Testis (tissue), 3 donors: ENCODE results near the gene WDR75. TPM values are rescaled to one million over a fixed set of nuclear protein-coding genes. Genes with fewer than 3 reads are reported as not detected.
A peak's percentile ranks its signal among the peaks of the same experiment; 100 is the strongest.

Source experiments
- DNase-seq: peaks from one replicate; pipeline ENCODE4 v3.0.0-alpha.2; 2019
- H3K27ac ChIP-seq, 2 donors: fragments of 200-600 bp; sonication (generic); one replicate each; pipeline ENCODE4 v1.5.1; 2019
- H3K27me3 ChIP-seq: fragments of 200-600 bp; sonication (generic); one replicate; pipeline ENCODE4 v1.5.1; 2019
- H3K36me3 ChIP-seq: fragments of 200-600 bp; sonication (generic); one replicate; pipeline ENCODE4 v1.5.1; 2017; ENCODE audit warnings: low read depth; ENCODE audit errors: missing control alignments
- H3K4me1 ChIP-seq: fragments of 200-600 bp; sonication (generic); one replicate; pipeline ENCODE4 v1.5.1; 2019
- H3K4me3 ChIP-seq, 2 donors: fragments of 200-600 bp; sonication (generic); one replicate each; pipeline ENCODE4 v1.5.1; 2017 to 2019
- H3K9me3 ChIP-seq: fragments of 200-600 bp; sonication (generic); one replicate; pipeline ENCODE4 v1.5.1; 2017
- CTCF ChIP-seq, 3 experiments: fragments of 450-650 bp in 2 of 3; fragments of 200-600 bp in 1 of 3; sonication (generic) in 1 of 3; IDR thresholded peaks; one replicate each; pipeline ENCODE4 v1.5.1; 2016 to 2019; ENCODE audit warnings: antibody characterized with exemption in 3 of 3, mild to moderate bottlenecking in 2 of 3, moderate library complexity in 1 of 3
- POLR2A ChIP-seq: fragments of 450-650 bp; IDR thresholded peaks from one replicate; pipeline ENCODE4 v1.6.1; 2017; ENCODE audit warnings: antibody characterized with exemption, mild to moderate bottlenecking, moderate library complexity
- WGBS, 2 donors: methylation state at CpG; one replicate each; pipeline ENCODE4 v1.1.5; 2018; 5-methylcytosine and 5-hydroxymethylcytosine counted together
- intact Hi-C: fragments of 100-400 bp; cut with DNase I; formaldehyde crosslinking; loops from one replicate; pipeline ENCODE4 v1.15.1; 2023; ENCODE audit warnings: low total_unique reads
- polyA plus RNA-seq: library from polyadenylated mRNA; stranded (reverse); fragments of 350-450 nt; fragmentation: Illumina TruSeq; extraction: RNeasy Lipid Tissue Mini Kit (QIAGEN cat#74804); gene quantifications from one replicate; pipeline ENCODE4 v1.2.3, GENCODE V29; 2014; ENCODE audit warnings: low read depth, low replicate concordance; ENCODE audit not compliant: insufficient read depth
- total RNA-seq, 2 donors: library from RNA; depleted of rRNA; stranded (reverse); fragments of >200 nt; gene quantifications; one replicate each; pipeline ENCODE4 v1.2.3, GENCODE V29; 2016

The WDR75 gene
- total and polyA plus RNA-seq, 3 donors from 2014 or later, result 21.5 to 38.1 (median 35.0) TPM

DNA sequence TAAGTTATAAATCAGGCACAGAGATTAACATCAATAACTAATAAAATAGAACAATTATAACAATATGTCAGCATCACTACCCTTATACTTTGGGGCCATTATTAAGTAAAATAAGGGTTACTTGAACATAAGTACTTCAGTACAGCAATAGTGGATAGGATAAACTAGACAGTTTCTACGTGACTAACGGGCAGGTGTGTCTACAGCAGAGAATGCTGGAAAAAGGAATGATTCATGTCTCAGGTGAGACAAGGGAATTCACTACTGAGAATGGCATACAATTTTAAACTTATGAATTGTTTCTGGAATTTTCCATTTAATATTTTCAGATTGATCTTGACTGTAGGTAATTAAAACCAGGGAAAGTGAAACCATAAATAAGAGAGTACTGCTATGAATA is 5.5 kb downstream of the WDR75 start:
- peaks cover 12% of the 10 kb centered on the region for H3K4me1 ChIP-seq
- WGBS, 2 donors, result 90 to 92% methylated on average over 2 of the region's 2 CpGs
- TF ChIP-seq POLR2A (no peak), CTCF (IDR thresholded peaks at IDR 0.05) (no peak)
- H3K9me3 ChIP-seq, result no peaks in the 10 kb centered on the region
- intact Hi-C loops, result no loop called here
- H3K36me3 ChIP-seq, result no peaks in the 10 kb centered on the region
- H3K27ac ChIP-seq, result no peak overlapping the region
- no peak overlapping the region for H3K4me3 ChIP-seq
- no peaks in the 10 kb centered on the region for H3K27me3 ChIP-seq
- no peak for DNase-seq

GRCh38 chr2:189454009-189454408 is 12.7 kb downstream of the WDR75 start:
- Histone ChIP-seq H3K27ac (no peak overlapping the region), H3K4me1 (peaks cover 3% of the 10 kb centered on the region), H3K4me3 (no peak overlapping the region), H3K27me3 (no peaks in the 10 kb centered on the region), H3K9me3 (no peaks in the 10 kb centered on the region), H3K36me3 (no peaks in the 10 kb centered on the region)
- TF ChIP-seq CTCF (IDR thresholded peaks at IDR 0.05) (no peak), POLR2A (no peak)
- DNase-seq, result peak; percentile 19
- intact Hi-C loops, result no loop called here
- 48 to 56% methylated on average over 2 of the region's 2 CpGs for WGBS, 2 donors

DNA sequence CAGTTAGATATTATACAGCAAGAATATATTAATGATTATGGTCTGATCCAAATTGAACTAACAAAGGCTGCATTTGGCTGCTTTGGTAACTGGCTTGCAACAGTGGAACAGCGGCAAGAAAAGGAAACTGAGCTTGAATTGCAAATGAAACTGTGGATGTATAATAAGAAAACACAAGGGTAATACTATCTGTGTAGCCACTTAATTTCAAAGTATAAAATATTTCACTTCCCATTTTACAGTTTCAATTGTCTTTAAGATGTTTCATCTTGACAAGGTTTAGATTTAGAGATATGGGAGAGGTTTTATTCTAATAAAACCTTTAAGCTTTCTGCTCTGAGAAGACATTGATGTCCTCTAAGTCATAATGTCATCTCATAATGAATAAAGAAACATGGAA is 23.8 kb downstream of the WDR75 start:
- peaks cover 3% of the 10 kb centered on the region for H3K36me3 ChIP-seq
- no peak for TF ChIP-seq CTCF (IDR thresholded peaks at IDR 0.05)
- TF ChIP-seq POLR2A, result no peak
- intact Hi-C loops, result no loop called here

GRCh38 chr2:189465478-189465877 is 24.2 kb downstream of the WDR75 start:
- WGBS, 2 donors, result 52 to 62% methylated on average over 3 of the region's 3 CpGs
- no peaks in the 10 kb centered on the region for H3K9me3 ChIP-seq
- H3K27ac ChIP-seq, result no peak overlapping the region
- H3K4me1 ChIP-seq, result peaks cover 18% of the 10 kb centered on the region
- H3K27me3 ChIP-seq, result no peaks in the 10 kb centered on the region
- H3K36me3 ChIP-seq, result peaks cover 3% of the 10 kb centered on the region
- no peak for DNase-seq
- intact Hi-C loops, result no loop called here
- H3K4me3 ChIP-seq, result no peak overlapping the region
- TF ChIP-seq POLR2A, result no peak
- TF ChIP-seq CTCF (IDR thresholded peaks at IDR 0.05), result no peak

More for the DNA sequence above, 23.8 kb downstream of the WDR75 start:
- WGBS, 2 donors, result 81 to 100% methylated on average over 1 of the region's 1 CpG
- H3K4me3 ChIP-seq, result no peak overlapping the region
- no peaks in the 10 kb centered on the region for H3K9me3 ChIP-seq
- H3K27me3 ChIP-seq, result no peaks in the 10 kb centered on the region
- DNase-seq, result no peak
- H3K27ac ChIP-seq, result no peak overlapping the region
- peaks cover 18% of the 10 kb centered on the region for H3K4me1 ChIP-seq

DNA sequence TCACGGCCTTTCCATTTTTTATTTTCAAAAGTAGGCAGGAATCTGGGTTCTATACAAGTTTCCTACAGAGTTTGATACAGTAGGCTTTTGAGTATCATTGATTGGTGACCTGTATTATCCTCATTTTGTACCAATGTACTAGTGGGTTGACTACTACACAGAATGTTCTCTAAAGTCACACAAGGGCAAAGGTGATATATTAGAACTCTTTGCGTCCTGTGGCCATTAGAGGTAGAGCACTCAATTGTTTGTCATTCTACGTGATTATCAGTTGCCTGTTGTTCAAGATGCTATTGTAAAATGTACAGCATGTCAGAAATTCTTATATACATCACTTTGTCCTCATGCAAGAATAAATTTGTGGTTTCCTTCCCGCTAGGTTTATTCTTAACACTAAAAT is 24.8 kb downstream of the WDR75 start:
- no peak for TF ChIP-seq CTCF (IDR thresholded peaks at IDR 0.05)
- no peak for TF ChIP-seq POLR2A

More for the DNA sequence above, 24.8 kb downstream of the WDR75 start:
- H3K27me3 ChIP-seq, result no peaks in the 10 kb centered on the region
- peaks cover 3% of the 10 kb centered on the region for H3K36me3 ChIP-seq
- H3K4me1 ChIP-seq, result peaks cover 18% of the 10 kb centered on the region
- no peak overlapping the region for H3K27ac ChIP-seq
- 87 to 92% methylated on average over 4 of the region's 4 CpGs for WGBS, 2 donors
- H3K4me3 ChIP-seq, result no peak overlapping the region
- H3K9me3 ChIP-seq, result no peaks in the 10 kb centered on the region
- intact Hi-C loops, result no loop called here
- no peak for DNase-seq
